Measurements from ENCODE around the gene ZNF414.

DNA sequence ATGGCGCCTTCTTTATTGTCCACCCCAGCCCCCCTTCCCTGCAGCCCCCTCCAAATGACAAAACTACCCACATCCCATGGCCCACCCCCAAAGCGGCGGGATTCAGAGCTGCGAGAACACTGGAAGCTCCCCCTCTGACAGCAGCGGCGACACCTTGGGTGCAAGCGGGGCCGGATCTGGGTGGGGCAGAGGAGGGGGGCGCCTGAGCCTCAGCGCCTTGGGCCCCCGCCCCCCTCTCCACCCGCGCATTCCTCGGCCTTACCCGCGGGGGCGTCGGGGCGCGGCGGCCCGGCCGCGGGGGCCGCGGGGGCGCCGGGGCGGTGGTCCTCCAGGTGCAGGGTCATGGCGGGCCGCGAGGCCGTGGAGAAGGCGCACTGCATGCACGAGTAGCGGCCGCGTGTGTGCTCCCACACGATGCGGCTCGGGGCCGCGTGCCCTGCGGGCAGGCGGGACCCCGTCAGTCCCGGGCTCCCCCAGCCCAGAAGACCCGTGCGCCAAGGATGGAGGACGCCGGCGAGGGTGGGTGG, 3.3 kb downstream of the ZNF414 start:
- TF ChIP-seq ELF4 (CRISPR knock-in tag; IDR thresholded peaks at IDR 0.05) = no peak
- TF ChIP-seq, protein P1, sequence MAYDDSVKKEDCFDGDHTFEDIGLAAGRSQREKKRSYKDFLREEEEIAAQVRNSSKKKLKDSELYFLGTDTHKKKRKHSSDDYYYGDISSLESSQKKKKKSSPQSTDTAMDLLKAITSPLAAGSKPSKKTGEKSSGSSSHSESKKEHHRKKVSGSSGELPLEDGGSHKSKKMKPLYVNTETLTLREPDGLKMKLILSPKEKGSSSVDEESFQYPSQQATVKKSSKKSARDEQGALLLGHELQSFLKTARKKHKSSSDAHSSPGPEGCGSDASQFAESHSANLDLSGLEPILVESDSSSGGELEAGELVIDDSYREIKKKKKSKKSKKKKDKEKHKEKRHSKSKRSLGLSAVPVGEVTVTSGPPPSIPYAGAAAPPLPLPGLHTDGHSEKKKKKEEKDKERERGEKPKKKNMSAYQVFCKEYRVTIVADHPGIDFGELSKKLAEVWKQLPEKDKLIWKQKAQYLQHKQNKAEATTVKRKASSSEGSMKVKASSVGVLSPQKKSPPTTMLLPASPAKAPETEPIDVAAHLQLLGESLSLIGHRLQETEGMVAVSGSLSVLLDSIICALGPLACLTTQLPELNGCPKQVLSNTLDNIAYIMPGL (CRISPR knock-in tag; IDR thresholded peaks at IDR 0.05) = no peak
- TF ChIP-seq FIP1L1 (IDR thresholded peaks at IDR 0.05; ENCODE audit: low read depth, low read length, poor library complexity, severe bottlenecking) = no peak
- TF ChIP-seq, protein P2, sequence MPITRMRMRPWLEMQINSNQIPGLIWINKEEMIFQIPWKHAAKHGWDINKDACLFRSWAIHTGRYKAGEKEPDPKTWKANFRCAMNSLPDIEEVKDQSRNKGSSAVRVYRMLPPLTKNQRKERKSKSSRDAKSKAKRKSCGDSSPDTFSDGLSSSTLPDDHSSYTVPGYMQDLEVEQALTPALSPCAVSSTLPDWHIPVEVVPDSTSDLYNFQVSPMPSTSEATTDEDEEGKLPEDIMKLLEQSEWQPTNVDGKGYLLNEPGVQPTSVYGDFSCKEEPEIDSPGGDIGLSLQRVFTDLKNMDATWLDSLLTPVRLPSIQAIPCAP (CRISPR knock-in tag; IDR thresholded peaks at IDR 0.05; ENCODE audit: borderline replicate concordance) = no peak

Data from K562 (cell line).